Fibroblast of lung (primary cell): ENCODE results near the gene CERS5. TPM values are rescaled to one million over a fixed set of nuclear protein-coding genes. Genes with fewer than 3 reads are reported as not detected.
A peak's percentile ranks its signal among the peaks of the same experiment; 100 is the strongest.

ENCODE experiments used
- DNase-seq, 2 donors: peaks; one replicate each; pipeline versions ENCODE4 v3.0.0 to v3.0.0-alpha.2; 2010; ENCODE audit warnings: low read depth in 2 of 2
- H2AFZ ChIP-seq: 2 replicates; pipeline ENCODE4 v1.5.1; 2012; ENCODE audit warnings: low read length, control low read depth, inconsistent platforms
- H3K27ac ChIP-seq: 2 replicates; pipeline ENCODE4 v1.5.1; 2011; ENCODE audit warnings: low read length, control low read depth; ENCODE audit not compliant: insufficient read depth
- H3K27me3 ChIP-seq: 2 replicates; pipeline ENCODE4 v1.5.1; 2011; ENCODE audit warnings: mild to moderate bottlenecking, low read length; ENCODE audit not compliant: control insufficient read depth, insufficient read depth
- H3K36me3 ChIP-seq: 2 replicates; pipeline ENCODE4 v1.5.1; 2011; ENCODE audit warnings: low read length; ENCODE audit not compliant: control insufficient read depth, insufficient read depth
- H3K4me1 ChIP-seq: 2 replicates; pipeline ENCODE4 v1.5.1; 2011; ENCODE audit warnings: low read length; ENCODE audit not compliant: control insufficient read depth, insufficient read depth; ENCODE audit errors: extremely low read depth
- H3K4me2 ChIP-seq: 2 replicates; pipeline ENCODE4 v1.5.1; 2011; ENCODE audit warnings: low read length, control low read depth; ENCODE audit not compliant: insufficient read depth; ENCODE audit errors: extremely low read depth
- H3K4me3 ChIP-seq, 4 experiments: fragments of 200-600 bp in 1 of 4; sonication (generic) in 1 of 4; replicated peaks in 1 of 4; 2 replicates each; pipeline ENCODE4 v1.5.1; 2011 to 2016; ENCODE audit warnings: low read length in 4 of 4, low read depth in 3 of 4, mild to moderate bottlenecking in 3 of 4, control low read depth in 2 of 4, inconsistent platforms in 1 of 4, mixed read lengths in 1 of 4; ENCODE audit not compliant: insufficient read depth in 1 of 4; ENCODE audit errors: control extremely low read depth in 1 of 4
- H3K79me2 ChIP-seq: 2 replicates; pipeline ENCODE4 v1.5.1; 2012; ENCODE audit warnings: mild to moderate bottlenecking, low read length, inconsistent platforms; ENCODE audit not compliant: control insufficient read depth, insufficient read depth
- H3K9ac ChIP-seq: 2 replicates; pipeline ENCODE4 v1.5.1; 2011; ENCODE audit warnings: mild to moderate bottlenecking, low read length, control low read depth; ENCODE audit not compliant: insufficient read depth
- H3K9me3 ChIP-seq: 2 replicates; pipeline ENCODE4 v1.5.1; 2012; ENCODE audit warnings: low read depth, low read length; ENCODE audit not compliant: control insufficient read depth, insufficient read depth
- H4K20me1 ChIP-seq: 2 replicates; pipeline ENCODE4 v1.5.1; 2011; ENCODE audit warnings: low read length; ENCODE audit not compliant: control insufficient read depth, insufficient read depth; ENCODE audit errors: extremely low read depth
- CTCF ChIP-seq, 2 donors: IDR thresholded peaks in 1 of 2; conservative IDR thresholded peaks in 1 of 2; 1 replicate in 1 of 2; 2 replicates in 1 of 2; pipeline ENCODE4 v1.5.1; 2011 to 2012; ENCODE audit warnings: low read length in 2 of 2, control low read depth in 1 of 2, inconsistent platforms in 1 of 2, low read depth in 1 of 2, mild to moderate bottlenecking in 1 of 2
- EZH2 ChIP-seq: IDR thresholded peaks from 2 replicates; pipeline ENCODE4 v1.5.1; 2012; ENCODE audit warnings: low read length, control low read depth, mild to moderate bottlenecking; ENCODE audit errors: missing control alignments
- polyA plus RNA-seq, 2 donors: library from polyadenylated mRNA; depleted of rRNA in 1 of 2; stranded (reverse) in 1 of 2; unstranded in 1 of 2; fragments of >200 nt; gene quantifications; 2 replicates each; pipeline ENCODE4 v1.2.1, GENCODE V29; 2011 to 2012; ENCODE audit warnings: missing spikeins in 1 of 2
- total RNA-seq: library from RNA; depleted of rRNA; stranded (reverse); fragments of >200 nt; gene quantifications from 2 replicates; pipeline ENCODE4 v1.2.1, GENCODE V29; 2014

Gene CERS5
- total and polyA plus RNA-seq, 2 donors (not counting 1 experiment from before 2014, with no cell fraction given): 51.0 to 74.4 TPM

GRCh38 chr12:50102646-50103309 is 64.4 kb downstream of the CERS5 start:
- Histone ChIP-seq H3K36me3 (peaks cover 12% of the 10 kb centered on the region), H3K4me3 (no peak overlapping the region), H3K79me2 (no peaks in the 10 kb centered on the region), H3K4me2 (no peak overlapping the region), H4K20me1 (no peaks in the 10 kb centered on the region), H3K27ac (no peak overlapping the region), H3K4me1 (peaks cover 5% of the 10 kb centered on the region), H2AFZ (no peak overlapping the region), H3K9me3 (no peaks in the 10 kb centered on the region), H3K27me3 (peaks cover 2% of the 10 kb centered on the region), H3K9ac (no peak overlapping the region)
- TF ChIP-seq EZH2: no peak
- TF ChIP-seq CTCF (conservative IDR thresholded peaks at IDR 0.05 in 1 of 2, IDR thresholded peaks at IDR 0.05 in 1 of 2; ENCODE audit: low read depth in 1 of 2, low read length in 2 of 2): no peak
- DNase-seq: no peak

- Histone ChIP-seq H3K27me3 (peaks cover 2% of the 10 kb centered on the region), H3K27ac (no peak overlapping the region), H3K9me3 (no peaks in the 10 kb centered on the region), H3K4me1 (peaks cover 5% of the 10 kb centered on the region), H3K4me3 (no peak overlapping the region), H3K9ac (no peak overlapping the region), H3K4me2 (no peak overlapping the region), H2AFZ (no peak overlapping the region), H4K20me1 (no peaks in the 10 kb centered on the region), H3K36me3 (peaks cover 12% of the 10 kb centered on the region), H3K79me2 (no peaks in the 10 kb centered on the region)
- TF ChIP-seq CTCF (conservative IDR thresholded peaks at IDR 0.05 in 1 of 2, IDR thresholded peaks at IDR 0.05 in 1 of 2; ENCODE audit: low read depth in 1 of 2, low read length in 2 of 2): no peak
- TF ChIP-seq EZH2: no peak
- no peak for DNase-seq
These were observed 65.0 kb downstream of the CERS5 start for GRCh38 chr12:50102131-50102531.

- no peak overlapping the region for H3K27ac ChIP-seq
These were observed 65.5 kb downstream of the CERS5 start for GRCh38 chr12:50101663-50102062.

More at GRCh38 chr12:50101663-50102062, 65.5 kb downstream of the CERS5 start:
- Histone ChIP-seq H3K9ac (no peak overlapping the region), H3K4me2 (no peak overlapping the region), H3K4me3 (no peak overlapping the region), H4K20me1 (no peaks in the 10 kb centered on the region), H3K79me2 (no peaks in the 10 kb centered on the region), H3K4me1 (peaks cover 5% of the 10 kb centered on the region), H2AFZ (no peak overlapping the region), H3K9me3 (no peaks in the 10 kb centered on the region), H3K27me3 (no peaks in the 10 kb centered on the region), H3K36me3 (peaks cover 16% of the 10 kb centered on the region)
- peak; percentile 56 to 60 for DNase-seq
- no peak for TF ChIP-seq EZH2
- peak; percentile 55 to 75 for TF ChIP-seq CTCF (conservative IDR thresholded peaks at IDR 0.05 in 1 of 2, IDR thresholded peaks at IDR 0.05 in 1 of 2; ENCODE audit: low read depth in 1 of 2, low read length in 2 of 2)
